ENCODE results near the gene LRIF1.
"Not testable (repeated sequence)": the region's sequence is repeated elsewhere in the genome, so short reads cannot be mapped to it uniquely, and the experiment has no call there.

- not testable (repeated sequence) for TF ChIP-seq CTCF, POLR2A (IDR thresholded peaks at IDR 0.05)
Measured at GRCh38 chr1:110991295-110991694, 27.6 kb upstream of the LRIF1 start.
